HG03520 (cell line): Measurements from ENCODE around the gene DCDC2B.
"Not testable (repeated sequence)": the region's sequence is repeated elsewhere in the genome, so short reads cannot be mapped to it uniquely, and the experiment has no call there.

ENCODE experiments used
- ATAC-seq: cut with Tn5 transposase; IDR thresholded peaks from one replicate; pipeline ENCODE4 v1.9.1; 2021; ENCODE audit warnings: mild to moderate bottlenecking, moderate library complexity; ENCODE audit not compliant: unreplicated experiment

DCDC2B gene

DNA sequence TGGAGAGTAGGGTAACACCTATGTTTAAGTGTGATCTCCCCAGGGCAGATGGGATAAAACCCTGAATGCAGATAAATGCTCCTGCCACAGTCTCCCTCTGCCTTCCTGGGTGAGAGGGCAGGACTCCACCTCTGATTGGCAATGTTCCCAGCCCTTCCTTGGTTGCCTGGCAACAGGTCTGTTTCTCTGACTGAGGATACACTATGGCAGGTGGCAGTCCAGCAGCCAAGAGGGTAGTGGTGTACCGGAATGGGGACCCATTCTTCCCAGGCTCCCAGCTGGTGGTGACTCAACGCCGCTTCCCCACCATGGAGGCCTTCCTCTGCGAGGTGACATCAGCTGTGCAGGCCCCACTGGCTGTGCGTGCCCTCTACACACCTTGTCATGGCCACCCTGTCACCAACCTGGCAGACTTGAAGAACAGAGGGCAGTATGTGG is at the start of gene DCDC2B:
TSS of gene DCDC2B (plus strand) at position 199 of the 438 bp plus-strand sequence. CDS start at position 204, 5 bp downstream.
- ATAC-seq, result no peak

GRCh38 chr1:32159189-32159588 is 49.7 kb upstream of the DCDC2B start:
- ATAC-seq, result no peak

GRCh38 chr1:32163405-32163804 is 45.5 kb upstream of the DCDC2B start:
- ATAC-seq, result no peak

- ATAC-seq, result not testable (repeated sequence)
Observed at GRCh38 chr1:32165633-32166032, 43.3 kb upstream of the DCDC2B start.

GRCh38 chr1:32170991-32171390 is 37.9 kb upstream of the DCDC2B start:
- ATAC-seq, result no peak

DNA sequence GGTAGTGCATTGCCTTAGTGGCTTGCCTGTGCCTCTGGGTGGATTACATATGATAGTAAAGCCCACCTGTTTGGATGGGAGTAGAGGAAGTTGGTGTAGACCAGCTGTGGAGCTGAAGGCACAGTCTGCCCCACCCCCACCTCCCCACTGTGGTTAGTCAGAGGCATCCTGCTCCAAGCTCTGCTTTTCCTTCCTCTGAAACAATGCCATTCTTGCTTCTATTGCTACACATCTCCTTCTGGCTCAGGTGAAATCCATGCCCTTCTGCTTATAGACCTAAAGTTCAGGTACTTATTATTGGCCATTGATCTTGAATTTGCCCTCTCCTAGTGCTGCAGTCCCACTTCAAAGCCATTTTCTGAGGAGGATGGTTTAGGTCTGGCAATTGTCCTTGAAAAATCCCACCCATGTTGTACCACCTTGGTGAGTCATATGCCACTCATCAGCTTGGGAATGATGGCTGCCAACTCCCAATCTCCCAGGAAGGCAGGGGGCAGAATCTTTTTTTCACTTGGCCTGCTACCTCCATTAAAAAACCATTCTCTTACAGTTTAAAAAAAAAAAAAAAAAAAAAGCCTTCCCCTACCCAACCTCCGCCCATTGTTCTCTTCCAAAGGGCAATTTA is 36.2 kb upstream of the DCDC2B start:
- ATAC-seq, result no peak

- ATAC-seq, result no peak
Observed at GRCh38 chr1:32178380-32179192, 30.3 kb upstream of the DCDC2B start.

DNA sequence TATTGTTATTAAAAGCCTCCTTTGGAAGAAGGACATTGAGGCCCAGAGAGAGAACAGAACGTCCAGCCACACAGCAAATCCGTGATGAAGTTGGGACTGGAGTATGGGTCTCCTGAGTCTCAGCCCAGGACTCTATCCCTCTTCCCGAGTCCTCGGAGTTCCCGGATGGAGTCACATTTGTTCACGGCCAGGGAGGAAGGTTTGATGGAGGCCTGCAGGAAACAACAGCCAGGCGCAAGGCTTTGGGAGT is 29.8 kb upstream of the DCDC2B start:
- no peak for ATAC-seq

GRCh38 chr1:32179443-32180185 is 29.3 kb upstream of the DCDC2B start, which contains the start of gene TXLNA:
Gene TXLNA (plus strand): TSS chr1:32179675. CDS start chr1:32180346, 671 bp downstream.
- peak; percentile 72 for ATAC-seq

DNA sequence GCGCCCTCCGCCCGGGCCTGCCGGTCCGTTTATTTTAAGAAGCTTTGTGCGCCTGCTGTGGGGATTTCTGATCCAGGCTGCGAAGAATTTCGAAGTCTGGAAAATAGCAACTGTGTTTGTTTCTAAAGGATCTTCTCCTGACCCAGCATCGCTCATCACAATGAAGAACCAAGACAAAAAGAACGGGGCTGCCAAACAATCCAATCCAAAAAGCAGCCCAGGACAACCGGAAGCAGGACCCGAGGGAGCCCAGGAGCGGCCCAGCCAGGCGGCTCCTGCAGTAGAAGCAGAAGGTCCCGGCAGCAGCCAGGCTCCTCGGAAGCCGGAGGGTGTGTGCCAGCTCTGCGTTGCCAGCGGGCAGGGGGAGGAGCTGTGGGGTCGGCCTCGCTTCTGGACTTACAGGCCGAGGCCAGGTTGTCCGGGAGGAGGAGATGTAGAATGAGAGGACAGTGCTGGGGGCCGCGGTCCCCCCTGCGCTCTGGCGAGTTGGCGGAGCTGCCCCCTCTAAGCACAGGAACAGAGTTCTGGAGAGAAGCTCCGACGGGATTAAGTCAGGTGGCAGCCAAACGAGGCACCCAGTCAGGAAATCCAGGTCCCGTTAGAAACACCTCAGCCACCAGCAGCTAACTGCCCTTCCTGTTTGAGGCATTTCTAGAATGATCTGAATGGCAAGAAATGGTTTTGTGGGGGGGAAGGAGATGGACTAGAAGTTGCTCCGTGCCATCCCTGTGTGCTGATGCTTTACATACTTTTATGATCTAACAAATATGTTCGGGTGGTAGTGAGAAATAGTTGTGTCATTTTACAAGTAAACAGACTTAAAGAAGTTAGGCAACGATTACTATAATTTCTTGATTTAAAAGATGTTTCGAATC is 28.5 kb upstream of the DCDC2B start:
- ATAC-seq, result no peak

GRCh38 chr1:32181065-32181464 is 27.8 kb upstream of the DCDC2B start:
- ATAC-seq, result no peak

- ATAC-seq, result no peak
Observed at GRCh38 chr1:32181563-32181962, 27.3 kb upstream of the DCDC2B start.

DNA sequence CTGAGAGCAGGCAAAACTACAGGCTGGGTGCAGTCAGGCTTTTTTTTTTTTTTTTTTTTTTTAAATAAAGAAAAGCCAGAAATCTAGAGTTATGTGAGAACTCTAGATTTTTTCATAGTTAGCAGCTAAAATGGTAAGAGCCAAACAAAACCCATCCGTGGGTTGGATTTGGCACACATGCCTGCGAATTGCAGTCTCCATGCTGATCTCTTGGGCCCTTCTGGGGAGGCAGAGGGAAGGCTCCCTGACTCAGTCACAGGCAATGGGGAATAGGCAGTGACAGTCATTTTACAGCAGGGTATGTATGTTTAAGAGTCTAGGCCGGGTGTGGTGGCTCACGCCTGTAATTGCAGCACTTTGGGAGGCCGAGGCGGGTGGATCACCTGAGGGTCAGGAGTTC is 26.8 kb upstream of the DCDC2B start:
- ATAC-seq, result no peak

GRCh38 chr1:32184650-32185049 is 24.2 kb upstream of the DCDC2B start:
- ATAC-seq, result no peak

- ATAC-seq, result no peak
Observed at GRCh38 chr1:32186077-32186476, 22.8 kb upstream of the DCDC2B start.

DNA sequence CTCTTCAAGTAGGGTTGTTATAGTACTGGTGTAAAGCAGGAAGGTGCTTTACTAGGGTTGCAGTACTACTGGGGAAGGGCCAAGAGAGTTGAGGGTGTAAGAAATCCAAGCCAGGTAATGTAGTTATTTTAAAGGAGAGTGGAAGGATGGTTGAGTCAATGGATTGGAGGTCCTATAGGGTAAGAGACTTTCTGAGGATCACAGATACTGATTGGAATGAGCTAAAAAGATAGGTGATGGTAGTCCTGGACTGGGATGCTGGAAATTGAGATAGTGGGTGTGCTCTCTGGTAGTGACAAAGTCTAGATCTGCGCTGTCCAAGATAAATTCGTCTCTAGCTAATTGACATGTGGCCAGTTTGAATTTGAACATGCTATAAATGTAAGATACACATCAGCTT is 22.4 kb upstream of the DCDC2B start:
- no peak for ATAC-seq

GRCh38 chr1:32187850-32188249 is 21.0 kb upstream of the DCDC2B start:
- ATAC-seq, result no peak

GRCh38 chr1:32192220-32192948 is 16.5 kb upstream of the DCDC2B start:
- no peak for ATAC-seq

GRCh38 chr1:32194984-32195383 is 13.9 kb upstream of the DCDC2B start:
- ATAC-seq, result no peak

GRCh38 chr1:32195531-32195930 is 13.4 kb upstream of the DCDC2B start:
- ATAC-seq, result no peak
